Choroid plexus epithelial cell (primary cell): ENCODE results near the gene NACC2.

Source experiments
- DNase-seq: peaks from one replicate; pipeline ENCODE4 v3.0.0-alpha.2; 2010; ENCODE audit warnings: low read depth
- H3K4me3 ChIP-seq: 2 replicates; pipeline ENCODE4 v1.5.1; 2011; ENCODE audit warnings: low read depth, mild to moderate bottlenecking, control low read depth, low read length, moderate library complexity
- TF ChIP-seq, protein P1 (sequence below): conservative IDR thresholded peaks from 2 replicates; pipeline ENCODE4 v1.5.1; 2011; ENCODE audit warnings: low read depth, mild to moderate bottlenecking, control low read depth, inconsistent platforms, low read length, moderate library complexity

Gene NACC2

DNA sequence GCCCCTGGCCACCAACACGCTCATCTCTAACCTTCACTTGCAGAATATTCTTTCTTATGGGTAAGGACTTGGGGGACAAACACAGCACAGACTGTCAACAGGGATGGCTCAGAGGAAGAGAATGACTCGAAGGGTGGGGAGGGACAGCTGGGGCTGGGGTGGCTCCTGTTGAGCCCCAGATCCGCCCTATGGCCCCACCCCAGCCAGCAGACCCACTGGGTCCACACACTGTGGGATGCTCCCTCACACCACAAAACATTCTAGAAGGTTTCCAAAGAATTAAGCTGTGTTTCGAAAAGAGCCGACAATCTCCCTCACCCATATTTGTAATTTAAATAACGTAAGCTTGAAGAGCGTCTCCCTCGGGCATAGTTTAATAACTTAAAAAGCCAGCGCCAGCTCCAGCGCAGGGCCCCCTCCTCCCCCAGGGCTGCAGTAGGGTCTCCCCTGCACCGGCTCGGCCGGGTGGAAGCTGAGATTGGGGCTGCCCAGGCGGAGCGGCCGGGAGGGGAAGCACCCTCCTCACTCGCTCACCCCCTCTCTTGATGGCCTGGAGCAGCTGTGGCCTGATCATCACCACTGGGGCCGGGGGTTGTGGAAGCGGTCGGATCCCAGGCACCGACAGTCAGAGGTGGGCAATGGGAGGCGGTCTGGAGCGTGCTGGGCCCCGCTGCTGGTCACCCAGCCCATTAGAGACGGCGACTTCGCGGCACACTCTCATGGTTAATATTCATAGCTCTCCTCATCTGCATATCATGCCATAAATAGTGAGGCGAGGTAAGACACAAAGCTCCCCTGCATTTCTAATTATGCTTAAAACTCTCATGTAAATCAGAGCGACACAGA lies 37.6 kb downstream of the NACC2 start:
- DNase-seq: no peak
- no peak overlapping the region for H3K4me3 ChIP-seq
- TF ChIP-seq, protein P1, sequence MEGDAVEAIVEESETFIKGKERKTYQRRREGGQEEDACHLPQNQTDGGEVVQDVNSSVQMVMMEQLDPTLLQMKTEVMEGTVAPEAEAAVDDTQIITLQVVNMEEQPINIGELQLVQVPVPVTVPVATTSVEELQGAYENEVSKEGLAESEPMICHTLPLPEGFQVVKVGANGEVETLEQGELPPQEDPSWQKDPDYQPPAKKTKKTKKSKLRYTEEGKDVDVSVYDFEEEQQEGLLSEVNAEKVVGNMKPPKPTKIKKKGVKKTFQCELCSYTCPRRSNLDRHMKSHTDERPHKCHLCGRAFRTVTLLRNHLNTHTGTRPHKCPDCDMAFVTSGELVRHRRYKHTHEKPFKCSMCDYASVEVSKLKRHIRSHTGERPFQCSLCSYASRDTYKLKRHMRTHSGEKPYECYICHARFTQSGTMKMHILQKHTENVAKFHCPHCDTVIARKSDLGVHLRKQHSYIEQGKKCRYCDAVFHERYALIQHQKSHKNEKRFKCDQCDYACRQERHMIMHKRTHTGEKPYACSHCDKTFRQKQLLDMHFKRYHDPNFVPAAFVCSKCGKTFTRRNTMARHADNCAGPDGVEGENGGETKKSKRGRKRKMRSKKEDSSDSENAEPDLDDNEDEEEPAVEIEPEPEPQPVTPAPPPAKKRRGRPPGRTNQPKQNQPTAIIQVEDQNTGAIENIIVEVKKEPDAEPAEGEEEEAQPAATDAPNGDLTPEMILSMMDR: no peak

DNA sequence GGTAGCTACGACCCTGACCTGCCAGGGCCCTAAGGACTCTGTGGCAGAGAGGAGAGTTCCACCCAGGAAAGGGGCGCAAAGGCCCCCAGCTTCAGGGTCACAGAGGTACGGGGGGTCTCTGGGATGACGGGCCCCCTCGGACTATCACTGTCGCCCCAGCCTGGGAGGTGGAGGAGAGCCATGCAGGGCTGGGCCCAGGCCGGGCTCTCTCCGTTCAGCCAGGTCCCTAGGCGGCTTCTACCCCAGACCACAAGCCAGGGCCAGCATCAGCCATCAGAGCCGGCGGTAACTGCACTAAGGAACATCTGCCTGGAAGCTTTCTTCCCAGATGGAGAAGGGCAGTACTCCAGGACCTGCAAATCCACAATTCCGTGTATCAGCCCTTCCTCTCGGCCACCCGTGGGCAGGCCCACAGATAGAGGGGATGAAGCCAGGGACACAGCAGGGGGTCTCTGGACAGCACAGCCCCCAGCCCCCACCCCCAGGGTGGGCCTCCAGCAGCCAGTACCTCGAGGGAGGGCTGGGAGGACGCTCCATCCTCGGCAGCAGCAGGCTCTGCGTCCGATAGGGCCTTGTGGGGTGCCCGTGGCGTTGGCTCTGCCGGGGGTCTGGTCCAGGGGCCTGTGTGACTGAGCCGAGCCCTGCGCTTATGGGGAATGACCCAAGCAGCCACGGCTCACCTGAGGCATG lies 38.4 kb downstream of the NACC2 start:
- DNase-seq: no peak
- no peak overlapping the region for H3K4me3 ChIP-seq
- TF ChIP-seq, protein P1: no peak

DNA sequence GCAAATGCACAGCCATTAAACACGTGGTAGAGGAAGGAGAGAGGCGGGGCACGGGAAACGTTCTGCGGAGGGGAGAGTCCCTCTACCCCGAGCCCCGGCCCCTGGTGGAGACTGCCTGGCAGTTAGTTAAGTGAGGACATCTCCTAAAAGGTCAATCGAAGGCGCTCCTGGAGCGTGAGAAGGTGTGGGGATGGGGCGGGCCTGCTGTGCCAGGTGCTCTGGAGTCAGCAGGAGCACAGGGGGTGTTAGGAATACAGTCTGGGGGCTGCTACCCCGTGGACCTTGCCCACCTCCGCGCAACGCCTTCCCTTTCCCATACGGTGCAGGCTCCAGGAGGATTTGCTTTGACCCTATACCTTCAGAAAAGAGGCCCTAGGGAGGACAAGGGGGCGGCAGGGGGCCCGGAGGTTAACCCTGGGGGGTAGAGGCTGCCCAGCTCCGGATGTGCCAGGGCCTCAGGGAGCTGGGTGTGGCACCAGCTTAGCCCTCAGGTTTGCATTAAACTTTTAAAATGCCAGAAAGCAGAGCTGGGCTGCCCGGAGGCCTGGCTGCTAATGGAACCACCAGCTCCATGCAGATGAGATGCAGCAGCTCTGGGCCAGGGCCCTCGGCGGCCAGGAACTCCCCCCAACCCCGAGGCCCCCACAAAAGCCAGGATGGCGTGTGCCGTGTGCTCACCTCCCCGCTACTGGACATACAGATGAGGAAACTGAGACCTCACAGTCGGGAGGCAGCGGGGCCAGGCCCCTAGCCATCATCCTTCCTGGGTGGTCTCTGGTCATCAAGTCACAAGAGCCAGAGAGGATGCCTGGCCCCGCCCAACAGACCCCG lies 39.2 kb downstream of the NACC2 start:
- DNase-seq: no peak
- H3K4me3 ChIP-seq: no peak overlapping the region
- TF ChIP-seq, protein P1: no peak

DNA sequence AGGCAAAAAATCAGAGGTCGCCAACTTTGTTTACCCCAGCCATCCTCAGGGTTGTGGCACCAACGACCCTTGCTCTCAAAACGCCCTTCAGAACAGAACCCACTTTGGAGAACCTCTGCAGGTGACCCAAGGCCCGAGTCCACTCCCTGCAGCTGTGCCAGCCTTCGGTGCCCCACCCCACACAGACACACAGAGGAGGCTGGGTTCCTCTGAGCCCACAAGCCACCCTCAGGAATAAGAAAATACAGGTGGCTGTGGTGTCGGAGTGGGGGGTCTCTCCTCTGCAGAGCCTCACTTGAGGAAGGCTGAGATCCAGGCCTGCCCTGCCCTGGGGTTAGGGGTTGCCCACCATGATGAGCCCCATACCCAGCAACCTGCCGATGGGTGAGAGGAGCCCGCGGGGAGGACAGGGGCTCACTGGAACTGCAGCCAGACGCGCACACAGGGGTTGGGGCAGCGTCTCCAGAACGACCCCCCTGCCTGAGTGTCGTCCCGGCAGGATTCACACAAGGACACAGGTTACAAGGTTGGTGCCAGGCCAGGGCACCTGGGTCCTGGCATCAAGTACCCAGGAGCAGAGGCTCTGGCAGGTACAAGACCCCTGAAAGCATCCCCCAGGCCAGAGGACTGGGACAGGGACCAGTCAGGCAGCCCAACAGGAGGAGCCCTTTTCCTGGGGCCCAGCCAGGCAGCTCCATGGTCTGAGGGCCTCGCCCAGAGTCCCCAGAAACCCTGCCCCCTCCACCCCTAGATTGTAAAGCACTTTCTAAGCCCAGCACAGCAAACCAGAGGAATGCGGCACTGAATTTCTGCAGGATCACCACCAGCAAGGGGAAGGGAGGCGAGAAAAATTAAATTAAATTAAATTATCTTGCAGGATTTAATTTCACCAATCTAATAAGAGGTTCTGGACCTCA lies 40.0 kb downstream of the NACC2 start:
- DNase-seq: no peak
- TF ChIP-seq, protein P1: no peak
- H3K4me3 ChIP-seq: no peak overlapping the region

DNA sequence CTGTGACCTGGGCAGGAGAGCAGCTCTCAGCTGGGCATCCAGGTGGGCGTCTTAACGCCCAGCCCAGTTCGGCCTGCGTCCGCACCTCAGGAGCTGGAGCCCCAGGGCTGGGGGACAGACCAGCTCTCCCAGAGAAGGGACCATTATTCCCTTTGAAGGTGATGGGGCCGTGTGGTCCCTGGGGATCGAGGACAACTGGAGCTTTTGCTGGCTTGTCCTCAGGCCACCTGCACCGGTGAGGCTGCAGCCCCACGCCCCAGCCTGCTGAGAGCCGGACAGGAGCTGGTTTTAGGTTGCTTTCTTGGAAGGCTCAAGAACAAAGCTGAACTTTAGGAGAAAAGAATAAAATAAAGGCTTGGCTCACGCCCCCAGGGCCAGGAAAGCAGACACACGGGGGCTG lies 40.9 kb downstream of the NACC2 start:
- DNase-seq: no peak
- TF ChIP-seq, protein P1: no peak
- no peak overlapping the region for H3K4me3 ChIP-seq

DNA sequence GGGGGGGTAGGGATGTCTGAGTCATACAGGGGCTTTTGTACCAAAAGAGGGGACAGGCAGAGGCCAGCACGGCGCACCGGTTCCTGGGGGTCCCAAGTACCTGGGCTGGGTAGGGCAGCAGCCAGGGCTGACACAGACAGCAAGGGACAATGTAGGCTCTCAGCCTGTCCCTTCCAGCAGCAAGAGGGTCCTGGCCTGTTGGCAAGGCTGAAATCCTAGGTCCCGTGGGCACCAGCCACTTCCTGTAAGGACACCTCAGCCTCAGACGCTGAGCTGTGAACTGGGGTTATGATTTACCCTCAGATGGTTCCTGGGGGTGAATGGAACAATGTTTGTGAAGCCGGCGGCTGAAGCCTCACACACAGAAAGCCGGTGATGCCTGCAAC lies 41.3 kb downstream of the NACC2 start:
- no peak overlapping the region for H3K4me3 ChIP-seq
- TF ChIP-seq, protein P1: no peak
- no peak for DNase-seq
